IPS-18a (cell line): Measurements from ENCODE around the gene MOGAT3.

ENCODE experiments used
- H3K27ac ChIP-seq: one replicate; pipeline ENCODE4 v1.5.1; 2013; ENCODE audit warnings: low read length
- H3K27me3 ChIP-seq: one replicate; pipeline ENCODE4 v1.6.1; 2013; ENCODE audit warnings: mild to moderate bottlenecking, low read length; ENCODE audit not compliant: control insufficient read depth, insufficient read depth
- H3K36me3 ChIP-seq: one replicate; pipeline ENCODE4 v1.6.1; 2013; ENCODE audit warnings: low read depth, low read length; ENCODE audit not compliant: control insufficient read depth
- H3K4me1 ChIP-seq: one replicate; pipeline ENCODE4 v1.6.1; 2013; ENCODE audit warnings: low read depth, low read length; ENCODE audit not compliant: control insufficient read depth
- H3K4me3 ChIP-seq: one replicate; pipeline ENCODE4 v1.5.1; 2013; ENCODE audit warnings: low read length
- H3K9ac ChIP-seq: one replicate; pipeline ENCODE4 v1.6.1; 2013; ENCODE audit warnings: mild to moderate bottlenecking, low read length, moderate library complexity
- H3K9me3 ChIP-seq: one replicate; pipeline ENCODE4 v1.6.1; 2013; ENCODE audit warnings: low read depth, low read length; ENCODE audit not compliant: control insufficient read depth

MOGAT3 gene

GRCh38 chr7:101226721-101227120 is 25.9 kb upstream of the MOGAT3 start:
- Histone ChIP-seq H3K27me3 (no peaks in the 10 kb centered on the region), H3K36me3 (peaks cover 12% of the 10 kb centered on the region), H3K9ac (no peak overlapping the region), H3K27ac (no peak overlapping the region), H3K4me1 (peaks cover 3% of the 10 kb centered on the region), H3K9me3 (no peaks in the 10 kb centered on the region), H3K4me3 (no peak overlapping the region)

GRCh38 chr7:101225650-101226049 is 24.8 kb upstream of the MOGAT3 start:
- Histone ChIP-seq H3K27ac (no peak overlapping the region), H3K9me3 (no peaks in the 10 kb centered on the region), H3K9ac (no peak overlapping the region), H3K4me1 (no peaks in the 10 kb centered on the region), H3K4me3 (no peak overlapping the region), H3K27me3 (no peaks in the 10 kb centered on the region), H3K36me3 (peaks cover 12% of the 10 kb centered on the region)

- Histone ChIP-seq H3K9ac (no peak overlapping the region), H3K4me3 (no peak overlapping the region), H3K27me3 (no peaks in the 10 kb centered on the region), H3K9me3 (no peaks in the 10 kb centered on the region), H3K27ac (no peak overlapping the region), H3K36me3 (peaks cover 12% of the 10 kb centered on the region), H3K4me1 (no peaks in the 10 kb centered on the region)
Observed at GRCh38 chr7:101223528-101223927, 22.7 kb upstream of the MOGAT3 start.

- Histone ChIP-seq H3K27ac (no peak overlapping the region), H3K4me1 (no peaks in the 10 kb centered on the region)
Observed at GRCh38 chr7:101222275-101222830, 21.5 kb upstream of the MOGAT3 start.

GRCh38 chr7:101220295-101220694 is 19.5 kb upstream of the MOGAT3 start:
- Histone ChIP-seq H3K9ac (no peak overlapping the region), H3K36me3 (peaks cover 10% of the 10 kb centered on the region), H3K9me3 (no peaks in the 10 kb centered on the region), H3K4me3 (no peak overlapping the region), H3K27me3 (no peaks in the 10 kb centered on the region), H3K27ac (no peak overlapping the region), H3K4me1 (no peaks in the 10 kb centered on the region)

More at GRCh38 chr7:101222275-101222830, 21.5 kb upstream of the MOGAT3 start:
- Histone ChIP-seq H3K27me3 (no peaks in the 10 kb centered on the region), H3K4me3 (no peak overlapping the region), H3K9me3 (no peaks in the 10 kb centered on the region), H3K9ac (no peak overlapping the region), H3K36me3 (peaks cover 12% of the 10 kb centered on the region)

- peaks cover 8% of the 10 kb centered on the region for H3K36me3 ChIP-seq
- H3K27ac ChIP-seq: peak overlapping the region; percentile 7
- peak overlapping the region; percentile 85 for H3K4me3 ChIP-seq
- peak overlapping the region; percentile 70 for H3K9ac ChIP-seq
- no peaks in the 10 kb centered on the region for H3K4me1 ChIP-seq
- H3K27me3 ChIP-seq: no peaks in the 10 kb centered on the region
- H3K9me3 ChIP-seq: no peaks in the 10 kb centered on the region
Observed at GRCh38 chr7:101218236-101219125, 17.6 kb upstream of the MOGAT3 start.

GRCh38 chr7:101217388-101218235 is 16.8 kb upstream of the MOGAT3 start, which contains the start of the genes PLOD3 and ZNHIT1:
Gene PLOD3, minus strand, starts transcription at chr7:101217581. Its CDS starts 307 bp downstream, at chr7:101217274.
Gene ZNHIT1, plus strand, starts transcription at chr7:101218165. Its CDS starts 31 bp downstream, at chr7:101218196.
- Histone ChIP-seq H3K4me1 (no peaks in the 10 kb centered on the region), H3K9ac (peak within 1 kb of the TSS; percentile 70), H3K9me3 (no peaks in the 10 kb centered on the region), H3K27ac (peak within 1 kb of the TSS; percentile 82), H3K4me3 (peak within 1 kb of the TSS; percentile 85), H3K36me3 (peaks cover 4% of the 10 kb centered on the region), H3K27me3 (no peaks in the 10 kb centered on the region)

- Histone ChIP-seq H3K4me3 (peak overlapping the region; percentile 85), H3K36me3 (peaks cover 4% of the 10 kb centered on the region), H3K9me3 (no peaks in the 10 kb centered on the region), H3K9ac (peak overlapping the region; percentile 70), H3K27ac (no peak overlapping the region), H3K4me1 (no peaks in the 10 kb centered on the region), H3K27me3 (no peaks in the 10 kb centered on the region)
Observed at GRCh38 chr7:101216860-101217387, 16.1 kb upstream of the MOGAT3 start.

GRCh38 chr7:101216001-101216859 is 15.4 kb upstream of the MOGAT3 start:
- peak overlapping the region; percentile 70 for H3K9ac ChIP-seq
- H3K4me3 ChIP-seq: peak overlapping the region; percentile 85
- no peaks in the 10 kb centered on the region for H3K9me3 ChIP-seq
- H3K27ac ChIP-seq: no peak overlapping the region
- no peaks in the 10 kb centered on the region for H3K4me1 ChIP-seq
- no peaks in the 10 kb centered on the region for H3K27me3 ChIP-seq
- H3K36me3 ChIP-seq: peaks cover 4% of the 10 kb centered on the region

- Histone ChIP-seq H3K9ac (no peak overlapping the region), H3K9me3 (no peaks in the 10 kb centered on the region), H3K27ac (no peak overlapping the region), H3K27me3 (no peaks in the 10 kb centered on the region), H3K4me3 (no peak overlapping the region), H3K4me1 (no peaks in the 10 kb centered on the region), H3K36me3 (peaks cover 11% of the 10 kb centered on the region)
Observed at GRCh38 chr7:101212014-101212413, 11.2 kb upstream of the MOGAT3 start.
